NK-92 (cell line): ENCODE data around the gene UNC5A.

Source experiments
- DNase-seq: peaks from one replicate; lab custom pipeline; 2025; ENCODE audit not compliant: unreplicated experiment; lab: John Stamatoyannopoulos, UW

The UNC5A gene

GRCh38 chr5:176891331-176891958 lies 81.1 kb downstream of the UNC5A start:
- DNase-seq: no peak

- no peak for DNase-seq
Measured at GRCh38 chr5:176892663-176893062, 82.3 kb downstream of the UNC5A start.

GRCh38 chr5:176894298-176894697 lies 83.9 kb downstream of the UNC5A start:
- DNase-seq: no peak

- DNase-seq: no peak
Measured at GRCh38 chr5:176895831-176896230, 85.5 kb downstream of the UNC5A start.

- DNase-seq: no peak
Measured at GRCh38 chr5:176897263-176897662, 86.9 kb downstream of the UNC5A start.

GRCh38 chr5:176899296-176899891 lies 89.0 kb downstream of the UNC5A start, which contains the start of gene HK3:
TSS of gene HK3 (minus strand) at chr5:176899346. CDS start at chr5:176896159, 3,187 bp downstream.
- no peak for DNase-seq

- DNase-seq: no peak
Measured at GRCh38 chr5:176899946-176900779, 89.8 kb downstream of the UNC5A start.

- DNase-seq: no peak
Measured at GRCh38 chr5:176900780-176901204, 90.4 kb downstream of the UNC5A start.

GRCh38 chr5:176901260-176902101 lies 91.1 kb downstream of the UNC5A start:
- no peak for DNase-seq

- DNase-seq: no peak
Measured at GRCh38 chr5:176902102-176902814, 91.9 kb downstream of the UNC5A start.

GRCh38 chr5:176902911-176903664 lies 92.7 kb downstream of the UNC5A start:
- DNase-seq: no peak

GRCh38 chr5:176904276-176904675 lies 93.9 kb downstream of the UNC5A start:
- DNase-seq: no peak

- no peak for DNase-seq
Measured at GRCh38 chr5:176906126-176906525, 95.8 kb downstream of the UNC5A start.

- DNase-seq: no peak
Measured at GRCh38 chr5:176906796-176907195, 96.4 kb downstream of the UNC5A start.

- no peak for DNase-seq
Measured at GRCh38 chr5:176908675-176909368, 98.5 kb downstream of the UNC5A start.

- no peak for DNase-seq
Measured at GRCh38 chr5:176912115-176912514, 101.8 kb downstream of the UNC5A start.

- no peak for DNase-seq
Measured at GRCh38 chr5:176915906-176916305, 105.5 kb downstream of the UNC5A start.

GRCh38 chr5:176916337-176916736 lies 106.0 kb downstream of the UNC5A start:
- no peak for DNase-seq

GRCh38 chr5:176918613-176919012 lies 108.3 kb downstream of the UNC5A start:
- DNase-seq: no peak
